HG03469 (cell line): ENCODE measurements around the gene PCOLCE2.
A peak's percentile ranks its signal among the peaks of the same experiment; 100 is the strongest.

Experiments
- ATAC-seq: cut with Tn5 transposase; IDR thresholded peaks from one replicate; pipeline ENCODE4 v1.9.1; 2021; ENCODE audit warnings: mild to moderate bottlenecking, moderate library complexity, moderate number of reproducible peaks; ENCODE audit not compliant: unreplicated experiment

PCOLCE2 gene

DNA sequence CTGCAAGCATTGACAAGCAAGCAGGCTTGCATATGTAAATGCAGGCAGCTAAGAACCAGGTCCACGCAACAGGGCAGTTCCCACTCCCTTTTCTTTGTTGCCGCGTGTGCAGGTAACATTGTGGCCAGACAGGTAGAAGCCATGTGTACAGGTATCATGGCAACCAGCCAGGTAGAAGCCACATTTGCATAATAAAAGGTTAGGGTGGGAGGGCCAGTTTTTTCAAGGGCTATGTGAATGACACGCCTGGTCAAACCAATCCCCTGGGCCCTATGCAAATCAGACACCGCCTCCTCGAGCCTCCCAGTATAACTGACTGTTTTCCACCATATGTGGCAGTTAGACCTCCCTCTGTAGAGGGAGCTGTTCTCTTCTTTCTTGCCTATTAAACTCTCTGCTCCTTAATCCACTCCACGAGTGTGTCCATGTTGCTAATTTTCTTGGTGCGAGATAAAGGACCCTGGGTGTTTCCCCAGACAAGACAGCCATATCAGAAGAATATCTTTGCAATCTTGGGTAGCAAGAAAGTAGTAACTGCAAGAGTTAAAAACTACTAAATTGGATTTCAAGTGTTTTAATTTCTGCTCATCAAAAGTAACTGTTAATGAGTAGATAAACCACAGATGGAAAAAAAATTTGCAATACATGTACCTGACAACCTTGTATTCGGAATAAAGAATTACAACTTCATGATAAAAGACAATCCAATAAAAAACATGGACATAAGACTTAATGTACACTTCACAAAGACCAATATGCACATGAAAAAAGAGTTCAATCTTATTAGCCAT, 21.8 kb downstream of the PCOLCE2 start:
- no peak for ATAC-seq

DNA sequence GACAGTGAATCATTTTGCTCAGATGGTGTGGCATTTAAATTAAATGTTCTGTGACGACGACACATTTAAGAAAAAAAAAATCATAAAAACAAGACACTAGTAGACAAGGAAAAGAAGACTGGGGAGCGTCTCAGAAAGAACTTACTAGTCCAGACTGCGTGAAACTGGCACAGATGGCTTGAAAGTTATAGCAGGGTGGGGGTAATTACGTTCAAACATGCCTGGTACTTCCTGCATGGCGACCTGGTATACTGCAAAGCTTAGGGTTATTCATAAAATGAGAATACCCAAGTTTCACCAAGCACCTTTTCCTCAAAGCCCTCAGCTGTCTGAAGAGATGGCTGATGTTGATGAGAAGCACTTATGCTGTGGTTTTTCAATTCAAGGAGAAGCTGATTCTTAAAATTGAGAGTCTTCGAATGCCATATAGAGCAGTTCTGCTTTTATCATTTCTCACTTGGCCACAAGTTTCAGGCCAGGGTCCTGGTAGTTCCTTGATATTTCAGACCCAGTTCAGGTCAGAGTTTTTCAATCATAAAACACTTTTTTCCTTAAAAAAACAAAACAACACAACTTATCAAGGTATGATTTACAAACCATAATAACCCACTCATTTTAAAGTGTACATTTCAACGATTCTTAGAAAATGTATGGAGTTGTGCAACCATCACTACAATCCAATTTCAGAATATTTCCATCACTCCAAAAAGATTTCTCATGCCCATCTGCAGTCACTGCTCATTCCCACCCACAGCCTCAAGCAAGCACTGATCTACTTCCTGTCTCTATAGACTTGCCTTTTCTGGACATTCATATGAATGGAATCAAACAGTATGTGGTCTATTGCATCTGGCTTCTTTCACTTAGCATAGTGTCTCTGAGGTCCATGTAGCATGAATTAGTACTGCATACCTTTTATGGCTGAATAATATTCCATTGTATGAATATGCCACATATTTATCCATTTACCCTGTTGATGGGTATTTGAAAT, 24.7 kb downstream of the PCOLCE2 start:
- ATAC-seq = no peak

DNA sequence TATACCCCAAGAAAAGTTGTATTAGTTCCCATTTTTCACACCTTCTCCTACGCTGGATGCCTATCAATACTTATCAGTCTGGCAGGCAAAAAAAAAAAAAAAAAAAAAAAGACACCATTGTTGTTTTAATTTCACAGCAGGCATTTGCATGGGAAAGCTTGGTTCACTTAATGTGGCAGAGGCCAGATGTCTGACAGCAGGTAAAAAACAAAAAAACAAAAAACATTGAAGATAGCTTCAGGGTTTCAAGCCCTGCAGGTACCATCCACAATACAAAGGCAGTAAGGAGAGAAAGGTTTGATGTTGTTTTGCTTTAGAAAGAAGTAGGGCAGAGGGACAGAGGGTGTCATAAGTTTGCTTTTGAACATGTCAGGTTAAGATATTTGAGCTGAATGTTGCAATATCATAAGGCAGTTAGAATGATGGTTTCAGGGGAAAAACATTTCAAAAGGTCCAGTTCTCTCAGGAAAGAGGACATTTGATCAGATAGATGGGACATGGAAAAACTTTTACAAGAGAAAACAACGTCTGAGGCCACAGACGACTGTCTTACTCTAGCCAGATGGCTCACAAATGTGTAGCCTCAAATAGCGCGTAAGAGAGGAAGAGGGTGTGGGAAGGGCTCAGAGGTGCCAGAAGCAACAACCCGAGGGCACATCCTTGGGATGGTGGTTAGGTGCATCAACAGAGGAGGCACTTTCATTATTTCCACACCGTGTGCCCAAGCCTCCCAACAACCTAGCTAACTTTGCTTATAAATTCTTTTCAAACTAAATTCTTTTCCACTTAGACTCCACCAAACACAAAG, 25.7 kb downstream of the PCOLCE2 start:
- ATAC-seq = no peak

DNA sequence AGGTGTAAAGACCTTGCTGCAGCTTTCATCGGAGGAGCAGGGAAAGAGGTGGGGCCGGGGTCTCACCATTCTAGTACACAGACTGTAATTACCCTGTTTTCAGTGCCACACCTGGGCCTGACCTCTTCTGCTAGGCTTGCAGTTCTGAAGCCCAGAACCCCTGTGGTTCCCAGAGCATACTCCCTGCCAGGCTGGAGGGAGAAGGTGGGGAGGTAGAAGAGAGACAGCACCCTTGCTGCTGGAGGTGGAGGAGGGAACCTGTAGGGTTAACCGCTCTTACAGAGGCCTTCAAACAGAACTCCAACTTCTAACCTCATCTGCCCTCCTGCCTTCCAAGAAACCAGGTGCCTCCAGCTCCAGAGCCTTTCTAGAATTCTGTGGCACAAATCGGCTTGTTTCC, 27.0 kb downstream of the PCOLCE2 start:
- no peak for ATAC-seq

DNA sequence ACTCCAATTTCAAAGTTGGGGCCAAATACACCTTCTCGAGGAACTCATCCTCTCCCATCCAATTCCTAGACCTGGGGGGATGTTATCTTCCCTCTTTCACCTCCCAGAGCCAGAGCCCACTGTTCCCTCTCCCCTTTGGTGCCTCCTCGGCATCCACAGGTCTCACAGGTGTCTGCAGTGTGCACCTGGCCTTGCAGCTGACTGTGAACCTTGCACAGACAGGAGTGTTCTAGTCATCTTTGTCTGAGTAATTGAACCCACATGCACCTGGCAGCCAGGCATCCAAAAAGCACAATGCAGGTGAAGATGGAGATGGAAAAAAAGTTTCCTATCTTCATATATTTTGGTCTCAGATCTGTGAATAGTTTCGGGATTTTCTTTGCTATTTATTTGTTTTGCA, 30.8 kb downstream of the PCOLCE2 start:
- ATAC-seq = no peak

DNA sequence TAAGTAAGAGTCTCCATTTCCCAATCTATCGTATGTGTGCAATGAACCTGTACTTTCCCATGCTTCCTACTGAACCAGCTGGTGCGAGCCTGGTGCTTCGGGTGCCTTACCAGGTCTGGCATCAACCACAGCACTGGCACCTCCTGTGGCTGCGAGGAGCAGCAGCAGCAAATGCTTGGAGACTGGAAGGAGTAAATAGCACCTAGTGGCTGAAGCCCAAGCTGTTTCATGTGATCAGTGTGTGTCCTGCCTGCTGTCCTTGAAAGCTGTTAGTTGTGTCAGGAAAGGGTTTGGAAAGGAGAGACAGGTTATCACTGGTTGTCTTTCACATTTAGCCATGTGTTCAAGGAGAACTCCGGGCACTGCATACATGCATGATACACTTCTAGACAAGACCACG, 31.8 kb downstream of the PCOLCE2 start:
- ATAC-seq = no peak

DNA sequence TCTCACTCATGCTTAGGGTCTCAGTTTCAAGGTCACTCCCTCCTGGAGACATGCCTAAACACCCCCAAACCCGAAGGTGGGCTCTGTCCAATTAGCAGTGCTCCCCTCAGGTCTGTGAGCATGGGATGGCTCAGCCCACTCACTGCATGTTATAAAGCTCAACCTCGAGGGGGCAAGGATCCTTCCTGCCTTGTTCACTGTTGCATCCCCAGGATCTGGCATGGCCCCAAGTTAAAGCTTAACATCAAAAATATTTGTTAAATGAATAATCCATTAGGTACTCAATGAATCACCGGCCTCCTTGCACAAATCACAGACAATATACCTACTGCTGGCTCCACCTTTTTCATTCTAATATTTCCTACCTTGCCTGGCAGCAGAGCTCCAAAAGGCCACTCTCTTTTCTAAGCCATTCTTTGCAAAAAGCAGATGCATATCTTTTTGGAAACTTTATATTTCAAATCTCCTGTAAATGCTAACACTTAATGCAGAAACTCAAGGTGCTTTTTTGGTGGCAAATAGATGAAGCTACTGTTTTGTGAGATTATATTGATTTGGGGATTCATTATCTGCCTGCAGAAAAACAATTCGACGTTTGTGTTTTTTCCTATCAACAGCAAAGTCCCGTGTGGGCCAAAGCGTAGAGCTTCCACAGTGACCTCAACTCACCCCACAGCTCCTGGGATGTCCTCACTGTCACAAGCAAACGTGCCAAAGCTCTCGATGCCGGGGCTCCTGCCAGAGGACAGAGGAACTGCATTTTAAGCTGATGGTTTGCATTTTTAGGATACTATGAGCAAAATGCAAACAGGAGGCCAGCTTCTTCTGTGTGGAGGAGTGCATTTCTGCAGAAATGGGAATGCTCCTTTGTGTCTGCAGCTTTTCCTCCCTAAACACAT, 35.4 kb downstream of the PCOLCE2 start:
- no peak for ATAC-seq

DNA sequence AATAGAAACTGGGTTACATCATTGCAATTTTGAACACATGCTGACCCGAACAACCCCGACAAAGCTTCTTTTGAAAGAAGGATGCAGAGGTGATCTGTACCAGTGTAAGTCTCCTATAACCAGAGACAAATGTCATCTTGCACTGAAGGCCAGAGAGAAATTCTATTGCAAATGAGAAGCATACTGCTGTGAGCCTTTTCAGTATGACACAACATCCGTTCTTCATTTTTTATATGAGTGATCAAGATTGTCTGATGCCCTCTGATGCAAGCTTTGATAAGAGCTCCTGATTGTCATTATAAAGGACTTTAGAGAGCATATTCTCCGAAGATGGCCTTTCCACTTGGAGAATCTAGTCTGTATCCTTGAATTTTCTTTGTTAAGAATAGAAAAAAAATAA, 36.9 kb downstream of the PCOLCE2 start:
- ATAC-seq = no peak

DNA sequence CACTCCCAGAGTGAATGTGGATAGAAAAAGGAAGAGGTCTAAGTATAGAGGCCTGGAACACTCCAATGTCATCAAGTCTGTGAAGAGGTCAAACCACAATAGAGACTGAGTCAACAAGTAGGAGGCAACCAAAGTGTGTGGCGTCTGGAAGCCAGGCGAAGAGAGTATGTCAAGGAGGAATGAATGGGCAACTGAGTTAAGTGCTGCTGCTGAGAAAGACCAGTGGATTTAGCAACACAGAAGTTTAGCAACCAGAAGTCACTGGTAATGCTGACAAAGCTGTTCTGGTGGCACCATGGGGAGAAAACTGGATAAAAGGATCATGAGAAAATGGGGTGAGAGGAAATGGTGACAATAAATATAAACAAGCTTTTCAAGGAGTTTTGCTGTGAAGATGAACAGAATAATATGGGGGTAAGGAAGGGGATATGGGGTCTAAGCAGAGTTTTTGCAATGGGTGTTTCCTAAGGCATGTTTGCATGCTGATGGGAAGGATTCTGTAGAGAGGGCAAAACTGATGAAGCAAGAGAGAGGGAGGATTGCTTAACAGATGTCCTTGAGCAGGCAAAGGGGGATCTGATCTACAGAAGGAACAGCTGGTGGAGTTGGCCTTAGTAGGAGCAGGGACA, 38.4 kb downstream of the PCOLCE2 start:
- no peak for ATAC-seq

DNA sequence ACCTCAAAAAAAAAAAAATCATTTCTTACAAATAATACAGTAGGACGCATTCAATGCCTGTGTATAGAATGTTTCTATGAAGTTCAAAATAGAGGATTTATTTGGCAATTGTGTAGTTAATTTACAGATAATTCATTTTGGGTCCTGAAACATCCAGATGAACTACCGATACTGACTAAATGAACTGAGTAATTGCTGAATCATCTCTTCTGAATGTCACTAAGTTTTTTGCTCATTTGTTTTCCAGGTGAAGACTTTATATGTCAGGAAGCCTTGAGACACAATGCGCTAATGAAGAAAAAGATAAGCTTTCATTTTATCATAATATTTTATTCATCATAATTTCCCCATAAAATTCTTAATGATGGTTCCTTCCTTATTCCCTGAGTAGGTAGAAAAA, 39.7 kb downstream of the PCOLCE2 start:
- no peak for ATAC-seq

DNA sequence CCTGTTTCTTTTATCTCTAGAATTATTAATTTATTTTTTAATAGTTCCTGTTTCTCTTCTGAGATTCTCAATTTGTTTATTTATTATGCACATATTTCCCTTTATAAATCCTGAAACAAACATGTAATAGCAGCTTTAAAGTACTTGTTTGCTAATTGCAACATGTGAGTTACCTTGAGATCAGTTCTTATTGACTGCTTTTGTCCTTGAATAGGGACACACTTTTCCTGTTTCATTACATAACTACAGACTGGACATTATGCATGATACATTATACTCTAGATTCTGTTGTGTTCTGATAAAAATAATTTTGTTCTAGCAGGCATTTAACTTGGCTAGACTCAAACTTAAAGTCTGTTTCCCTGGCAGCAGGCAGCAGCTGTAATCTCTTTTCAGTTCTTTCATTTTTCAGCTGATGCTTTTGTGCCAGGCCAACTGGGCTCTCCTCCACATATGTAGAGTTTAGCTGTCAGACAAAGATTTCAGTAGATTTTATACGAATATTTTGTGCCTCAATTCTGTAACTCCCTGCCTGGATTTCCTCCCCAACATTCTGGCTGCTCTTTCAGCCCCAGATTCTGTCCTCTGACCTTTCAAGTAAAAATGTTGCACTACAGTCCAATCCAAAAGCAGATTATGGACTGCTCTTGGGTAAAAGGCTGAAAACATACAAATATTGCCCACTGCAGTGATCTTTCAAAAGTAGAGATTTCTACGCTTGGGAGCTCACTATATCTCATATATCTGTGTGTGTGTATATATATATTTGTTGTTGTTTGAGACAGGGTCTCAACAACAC, 41.9 kb downstream of the PCOLCE2 start:
- ATAC-seq = no peak

DNA sequence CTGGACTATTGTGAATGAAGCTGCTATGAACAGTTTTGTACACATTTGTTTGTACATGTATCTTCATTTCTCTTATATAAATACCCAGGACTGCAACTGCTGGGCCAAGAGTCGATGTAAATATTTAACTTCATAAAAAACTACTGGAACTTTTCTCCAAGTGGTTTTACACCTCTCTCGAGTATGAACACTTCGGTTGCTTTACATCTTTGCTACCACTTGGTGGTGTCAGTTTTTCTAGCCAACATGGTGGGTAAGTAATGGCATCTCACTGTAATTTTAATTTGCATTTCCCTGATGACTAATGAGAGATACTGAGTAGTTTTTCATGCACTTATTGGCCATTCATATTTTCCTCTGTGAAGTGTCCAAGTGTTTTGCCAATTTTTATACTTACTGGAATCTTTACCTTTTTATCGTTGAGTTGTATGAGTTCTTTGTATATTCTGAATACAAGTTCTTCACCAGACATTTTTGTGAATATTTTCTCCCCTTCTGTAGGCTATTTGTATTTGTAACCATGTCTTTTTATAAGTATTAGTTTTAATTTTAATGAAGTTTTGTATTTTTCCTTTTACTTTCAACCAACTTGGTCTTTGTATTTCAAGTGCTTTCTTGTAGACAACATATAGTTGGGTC, 44.4 kb downstream of the PCOLCE2 start:
- ATAC-seq = no peak

DNA sequence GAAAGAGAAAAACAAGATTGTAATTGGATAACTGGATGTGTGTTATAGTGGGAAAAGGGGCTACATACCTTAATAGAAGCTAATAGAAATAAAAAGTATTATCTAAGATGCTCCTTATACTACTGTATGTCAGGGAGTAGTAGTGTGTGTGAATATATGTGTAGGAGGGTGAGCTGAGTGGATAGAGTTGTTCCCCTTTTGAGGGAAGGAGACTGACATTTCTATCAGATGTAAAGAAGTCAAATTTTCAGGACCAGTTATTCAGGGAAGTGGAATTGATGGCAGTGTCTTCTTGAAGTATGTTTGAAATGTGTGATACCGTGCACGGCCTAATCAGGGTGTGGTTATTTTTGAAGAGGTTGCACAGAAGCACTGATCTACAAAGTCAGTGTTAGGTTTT, 49.1 kb downstream of the PCOLCE2 start:
- no peak for ATAC-seq

DNA sequence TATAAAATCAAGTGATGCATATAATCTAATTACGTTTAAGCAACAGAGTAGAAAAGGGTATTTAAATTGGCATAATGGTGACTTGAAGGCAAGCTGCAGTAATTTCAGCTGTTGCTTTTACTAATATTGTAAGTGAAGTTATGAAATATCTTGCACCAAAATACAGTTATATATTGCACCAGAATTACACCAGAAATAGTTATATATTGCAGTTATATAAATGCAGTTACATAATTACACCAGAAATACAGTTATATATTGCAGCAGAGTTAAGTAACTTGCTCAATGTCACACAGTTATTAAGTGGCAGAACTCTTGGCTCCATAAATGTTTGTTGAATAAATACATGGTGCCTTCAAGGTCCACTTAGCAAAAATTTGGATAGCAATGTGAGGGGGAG, 51.4 kb downstream of the PCOLCE2 start:
- no peak for ATAC-seq

DNA sequence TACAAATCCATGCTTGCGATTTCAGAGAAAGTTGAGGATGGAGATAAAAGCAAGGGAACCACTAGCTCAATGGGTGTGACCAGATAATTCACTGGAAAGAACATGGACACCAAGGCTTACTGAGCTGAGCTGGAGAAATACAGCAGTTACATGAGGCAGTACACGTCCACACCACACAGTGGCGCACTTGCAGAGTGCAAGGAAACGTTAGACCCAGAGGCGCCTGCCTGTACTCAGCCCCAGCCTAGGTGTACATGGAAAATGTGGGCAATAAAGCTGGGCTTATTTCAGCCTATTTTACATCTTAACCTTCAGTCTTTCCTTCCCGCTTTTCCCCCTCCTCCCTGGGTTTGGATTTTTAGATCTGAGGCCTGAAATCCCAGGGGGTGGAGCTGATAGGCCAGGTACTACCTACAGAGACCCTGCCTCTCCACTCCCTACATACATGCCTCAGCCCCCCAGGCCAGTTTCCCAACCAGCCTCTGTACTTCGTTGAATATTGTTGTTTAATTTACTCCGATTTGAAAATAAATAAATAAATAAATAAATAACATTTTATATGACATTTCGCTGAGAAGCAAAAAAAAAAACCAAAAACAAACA, 60.1 kb downstream of the PCOLCE2 start:
- peak; percentile 98 for ATAC-seq

DNA sequence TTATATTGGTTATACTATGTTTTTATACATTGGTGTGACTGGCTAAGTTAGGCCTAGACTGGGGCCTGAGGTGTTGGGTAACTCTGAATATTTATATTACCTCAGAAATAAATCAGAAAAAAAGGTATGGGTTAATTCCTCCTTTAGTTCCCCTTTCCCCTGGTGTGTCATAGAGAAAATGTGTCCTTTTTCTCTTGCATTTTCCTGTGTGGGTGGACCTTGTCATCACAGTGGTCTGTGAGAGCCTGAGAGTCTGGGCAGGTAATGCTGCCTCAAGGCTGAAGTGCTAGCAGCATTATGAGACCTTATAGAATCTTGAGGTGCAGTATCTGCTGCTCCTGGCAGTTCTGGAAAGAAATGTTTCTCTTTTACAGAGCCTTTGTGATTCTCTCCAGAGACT, 69.7 kb downstream of the PCOLCE2 start:
- no peak for ATAC-seq

DNA sequence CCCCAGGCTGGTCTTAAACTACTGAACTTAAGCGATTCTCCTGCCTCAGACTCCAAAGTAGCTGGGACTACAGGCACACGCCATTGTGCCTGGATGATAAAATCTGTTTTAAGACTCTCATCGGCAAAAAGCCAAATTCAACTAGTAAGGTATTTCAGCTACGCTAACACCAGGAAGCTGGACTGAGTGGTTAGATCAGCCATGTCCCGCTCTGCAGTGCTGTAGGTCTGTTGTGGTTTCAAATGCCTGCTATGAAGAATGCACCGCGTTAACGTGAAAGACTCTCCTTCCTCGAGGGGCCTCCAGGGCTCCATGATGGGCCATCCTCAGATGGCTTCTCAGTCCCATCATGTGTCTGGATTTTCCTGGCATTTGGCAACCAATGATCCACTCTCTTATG, 70.2 kb downstream of the PCOLCE2 start:
- no peak for ATAC-seq

DNA sequence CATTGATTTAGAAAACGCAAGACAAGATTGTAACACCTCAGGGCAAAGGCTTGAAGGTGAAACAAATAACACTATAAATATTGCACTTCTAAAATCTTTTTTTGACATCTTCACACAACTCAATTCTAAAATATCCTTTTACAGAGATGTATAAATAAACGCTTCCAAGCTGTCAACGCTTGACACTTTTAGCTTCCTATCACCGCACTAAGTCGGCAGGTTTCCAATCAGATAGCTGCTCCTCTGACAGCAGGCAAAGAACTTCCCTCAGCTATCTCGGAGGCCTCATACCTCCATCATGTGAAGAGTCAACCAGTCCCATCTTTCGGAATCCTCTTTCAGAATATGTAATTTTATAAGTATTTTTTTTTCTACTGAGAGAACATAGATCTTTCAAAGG, 71.0 kb downstream of the PCOLCE2 start:
- ATAC-seq = no peak
